ENCODE results near the gene PDE6B. TPM values are rescaled to one million over a fixed set of nuclear protein-coding genes. Genes with fewer than 3 reads are reported as not detected.
A peak's percentile ranks its signal among the peaks of the same experiment; 100 is the strongest.

The PDE6B gene
- polyA plus RNA-seq, 1 donor from 2014 or later: 3.2 TPM

DNA sequence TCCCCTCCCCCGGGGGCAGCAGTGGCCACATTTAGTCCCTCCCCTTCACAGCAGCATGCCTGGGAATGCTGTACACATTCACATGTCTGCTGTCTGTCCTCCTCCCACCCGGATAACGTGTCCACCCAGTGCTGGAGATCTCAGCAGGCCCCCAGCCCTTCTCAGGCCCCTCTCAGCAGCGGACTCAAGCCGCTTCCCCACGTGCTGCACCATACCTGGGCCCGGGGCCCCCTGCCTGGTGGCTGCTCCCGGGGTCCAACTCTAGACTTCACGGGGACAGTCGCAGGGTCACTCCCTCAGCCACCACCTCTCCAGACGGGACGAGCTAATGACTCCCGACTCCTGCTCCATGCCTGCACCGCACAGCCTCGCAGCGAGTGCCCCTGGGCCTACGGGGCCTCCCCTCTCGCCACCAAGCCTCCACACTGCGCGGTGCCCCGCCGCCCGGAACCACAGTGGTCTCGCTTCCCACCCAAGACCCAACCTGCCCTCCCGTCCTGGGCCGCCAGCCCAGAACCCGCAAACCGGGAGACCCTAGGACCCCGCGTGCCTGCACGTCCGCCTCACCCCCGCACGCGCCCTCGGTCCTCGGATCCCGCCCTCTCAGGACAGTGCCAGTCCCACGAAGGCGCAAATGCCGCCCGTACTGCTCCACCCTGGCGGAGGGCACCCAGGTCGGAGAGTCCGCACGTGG, 79.0 kb downstream of the PDE6B start:
- Histone ChIP-seq H4K20me1 (ENCODE audit: insufficient read depth) (no peaks in the 10 kb centered on the region), H3K4me3 (ENCODE audit: low read length) (no peak overlapping the region), H3K36me3 (ENCODE audit: insufficient read depth, low read length) (no peaks in the 10 kb centered on the region), H3K9me3 (ENCODE audit: low read length) (no peaks in the 10 kb centered on the region), H3F3A (ENCODE audit: insufficient read depth, low read length, poor library complexity, severe bottlenecking) (no peaks in the 10 kb centered on the region), H3K27ac (ENCODE audit: low read length) (no peak overlapping the region), H3K9ac (ENCODE audit: low read length) (no peak overlapping the region), H3K27me3 (ENCODE audit: insufficient read depth, low read depth, low read length) (no peaks in the 10 kb centered on the region), H3K4me2 (ENCODE audit: low read length) (no peak overlapping the region), H2AFZ (ENCODE audit: low read depth, low read length) (no peak overlapping the region), H3K9me2 (ENCODE audit: insufficient read depth, low read length) (no peaks in the 10 kb centered on the region), H3K79me2 (replicated peaks; ENCODE audit: insufficient read depth, low read length) (peaks cover 29% of the 10 kb centered on the region)
- no peak for TF ChIP-seq MXI1 (conservative IDR thresholded peaks at IDR 0.05; ENCODE audit: poor library complexity, severe bottlenecking)
- no peak for TF ChIP-seq SMC3 (conservative IDR thresholded peaks at IDR 0.05; ENCODE audit: poor library complexity)
- TF ChIP-seq, protein P1, sequence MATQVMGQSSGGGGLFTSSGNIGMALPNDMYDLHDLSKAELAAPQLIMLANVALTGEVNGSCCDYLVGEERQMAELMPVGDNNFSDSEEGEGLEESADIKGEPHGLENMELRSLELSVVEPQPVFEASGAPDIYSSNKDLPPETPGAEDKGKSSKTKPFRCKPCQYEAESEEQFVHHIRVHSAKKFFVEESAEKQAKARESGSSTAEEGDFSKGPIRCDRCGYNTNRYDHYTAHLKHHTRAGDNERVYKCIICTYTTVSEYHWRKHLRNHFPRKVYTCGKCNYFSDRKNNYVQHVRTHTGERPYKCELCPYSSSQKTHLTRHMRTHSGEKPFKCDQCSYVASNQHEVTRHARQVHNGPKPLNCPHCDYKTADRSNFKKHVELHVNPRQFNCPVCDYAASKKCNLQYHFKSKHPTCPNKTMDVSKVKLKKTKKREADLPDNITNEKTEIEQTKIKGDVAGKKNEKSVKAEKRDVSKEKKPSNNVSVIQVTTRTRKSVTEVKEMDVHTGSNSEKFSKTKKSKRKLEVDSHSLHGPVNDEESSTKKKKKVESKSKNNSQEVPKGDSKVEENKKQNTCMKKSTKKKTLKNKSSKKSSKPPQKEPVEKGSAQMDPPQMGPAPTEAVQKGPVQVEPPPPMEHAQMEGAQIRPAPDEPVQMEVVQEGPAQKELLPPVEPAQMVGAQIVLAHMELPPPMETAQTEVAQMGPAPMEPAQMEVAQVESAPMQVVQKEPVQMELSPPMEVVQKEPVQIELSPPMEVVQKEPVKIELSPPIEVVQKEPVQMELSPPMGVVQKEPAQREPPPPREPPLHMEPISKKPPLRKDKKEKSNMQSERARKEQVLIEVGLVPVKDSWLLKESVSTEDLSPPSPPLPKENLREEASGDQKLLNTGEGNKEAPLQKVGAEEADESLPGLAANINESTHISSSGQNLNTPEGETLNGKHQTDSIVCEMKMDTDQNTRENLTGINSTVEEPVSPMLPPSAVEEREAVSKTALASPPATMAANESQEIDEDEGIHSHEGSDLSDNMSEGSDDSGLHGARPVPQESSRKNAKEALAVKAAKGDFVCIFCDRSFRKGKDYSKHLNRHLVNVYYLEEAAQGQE (IDR thresholded peaks at IDR 0.05; ENCODE audit: borderline replicate concordance): no peak
- TF ChIP-seq POLR2AphosphoS5 (IDR thresholded peaks at IDR 0.05): no peak
- no peak for TF ChIP-seq EZH2 (IDR thresholded peaks at IDR 0.05; ENCODE audit: borderline replicate concordance, insufficient read depth, low read length, poor library complexity, severe bottlenecking)
- no peak for TF ChIP-seq EP300 (conservative IDR thresholded peaks at IDR 0.05; ENCODE audit: poor library complexity, severe bottlenecking)
- TF ChIP-seq TAF1 (IDR thresholded peaks at IDR 0.05; ENCODE audit: low read depth): no peak
- TF ChIP-seq, protein P2, sequence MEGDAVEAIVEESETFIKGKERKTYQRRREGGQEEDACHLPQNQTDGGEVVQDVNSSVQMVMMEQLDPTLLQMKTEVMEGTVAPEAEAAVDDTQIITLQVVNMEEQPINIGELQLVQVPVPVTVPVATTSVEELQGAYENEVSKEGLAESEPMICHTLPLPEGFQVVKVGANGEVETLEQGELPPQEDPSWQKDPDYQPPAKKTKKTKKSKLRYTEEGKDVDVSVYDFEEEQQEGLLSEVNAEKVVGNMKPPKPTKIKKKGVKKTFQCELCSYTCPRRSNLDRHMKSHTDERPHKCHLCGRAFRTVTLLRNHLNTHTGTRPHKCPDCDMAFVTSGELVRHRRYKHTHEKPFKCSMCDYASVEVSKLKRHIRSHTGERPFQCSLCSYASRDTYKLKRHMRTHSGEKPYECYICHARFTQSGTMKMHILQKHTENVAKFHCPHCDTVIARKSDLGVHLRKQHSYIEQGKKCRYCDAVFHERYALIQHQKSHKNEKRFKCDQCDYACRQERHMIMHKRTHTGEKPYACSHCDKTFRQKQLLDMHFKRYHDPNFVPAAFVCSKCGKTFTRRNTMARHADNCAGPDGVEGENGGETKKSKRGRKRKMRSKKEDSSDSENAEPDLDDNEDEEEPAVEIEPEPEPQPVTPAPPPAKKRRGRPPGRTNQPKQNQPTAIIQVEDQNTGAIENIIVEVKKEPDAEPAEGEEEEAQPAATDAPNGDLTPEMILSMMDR (IDR thresholded peaks at IDR 0.05; ENCODE audit: poor library complexity, severe bottlenecking): no peak
- no peak for TF ChIP-seq RAD21 (conservative IDR thresholded peaks at IDR 0.05)

DNA sequence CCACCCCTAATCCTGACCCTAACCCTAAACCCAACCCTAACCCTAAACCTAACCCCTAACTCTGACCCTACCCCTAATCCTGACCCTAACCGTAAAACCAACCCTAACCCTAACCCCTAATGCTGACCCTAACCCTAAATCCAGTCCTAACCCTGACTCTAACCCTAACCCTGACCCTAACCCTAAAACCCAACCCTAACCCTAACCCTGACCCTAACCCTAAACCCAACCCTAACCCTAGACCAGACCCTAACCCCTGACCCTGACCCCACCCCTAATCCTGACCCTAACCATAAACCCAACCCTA, 79.6 kb downstream of the PDE6B start:
- peaks cover 2% of the 10 kb centered on the region for H4K20me1 ChIP-seq (ENCODE audit: insufficient read depth)
- H3K4me2 ChIP-seq (ENCODE audit: low read length): no peak overlapping the region
- peak overlapping the region; percentile 47 for H3K9ac ChIP-seq (ENCODE audit: low read length)
- H3K27ac ChIP-seq (ENCODE audit: low read length): no peak overlapping the region
- peaks cover 35% of the 10 kb centered on the region for H3K79me2 ChIP-seq (replicated peaks; ENCODE audit: insufficient read depth, low read length)
- H3K4me3 ChIP-seq (ENCODE audit: low read length): peak overlapping the region; percentile 80
- peaks cover 2% of the 10 kb centered on the region for H3F3A ChIP-seq (ENCODE audit: insufficient read depth, low read length, poor library complexity, severe bottlenecking)
- H3K9me2 ChIP-seq (ENCODE audit: insufficient read depth, low read length): no peaks in the 10 kb centered on the region
- TF ChIP-seq SMC3 (conservative IDR thresholded peaks at IDR 0.05; ENCODE audit: poor library complexity) (no peak), RAD21 (conservative IDR thresholded peaks at IDR 0.05) (no peak), TAF1 (IDR thresholded peaks at IDR 0.05; ENCODE audit: low read depth) (no peak), POLR2AphosphoS5 (IDR thresholded peaks at IDR 0.05) (no peak), EZH2 (IDR thresholded peaks at IDR 0.05; ENCODE audit: borderline replicate concordance, insufficient read depth, low read length, poor library complexity, severe bottlenecking) (no peak), MXI1 (conservative IDR thresholded peaks at IDR 0.05; ENCODE audit: poor library complexity, severe bottlenecking) (no peak), EP300 (conservative IDR thresholded peaks at IDR 0.05; ENCODE audit: poor library complexity, severe bottlenecking) (no peak)
- TF ChIP-seq, protein P1 (IDR thresholded peaks at IDR 0.05; ENCODE audit: borderline replicate concordance): no peak
- TF ChIP-seq, protein P2 (IDR thresholded peaks at IDR 0.05; ENCODE audit: poor library complexity, severe bottlenecking): no peak
- no peaks in the 10 kb centered on the region for H3K36me3 ChIP-seq (ENCODE audit: insufficient read depth, low read length)
- H3K9me3 ChIP-seq (ENCODE audit: low read length): no peaks in the 10 kb centered on the region
- H3K27me3 ChIP-seq (ENCODE audit: insufficient read depth, low read depth, low read length): no peaks in the 10 kb centered on the region
- H2AFZ ChIP-seq (ENCODE audit: low read depth, low read length): no peak overlapping the region
